PC-9 (cell line): ENCODE measurements around the gene MAST4. TPM values are rescaled to one million over a fixed set of nuclear protein-coding genes. Genes with fewer than 3 reads are reported as not detected.

ENCODE experiments used
- BruUV-seq: library from RNA; stranded (reverse); fragments of 400-500 nt; replicated peaks from 2 replicates; lab custom pipeline; 2021; lab: Mats Ljungman, UMichigan
- CTCF ChIA-PET: fragments of 300-600 bp; sonication (Branson Sonifier 250); formaldehyde crosslinking; loops from one replicate; lab custom pipeline; 2022; ENCODE audit warnings: antibody characterized with exemption; lab: Charles Lee
- POLR2A ChIA-PET: fragments of 300-600 bp; sonication (Branson Sonifier 250); formaldehyde crosslinking; loops from one replicate; lab custom pipeline; 2022; ENCODE audit warnings: antibody characterized with exemption; ENCODE audit not compliant: unreplicated experiment; lab: Charles Lee
- DNase-seq, 2 experiments: peaks; one replicate each; pipeline versions ENCODE4 v3.0.0 to v3.0.0-alpha.2; 2015 to 2022; ENCODE audit warnings: mixed read lengths in 1 of 2
- H2AFZ ChIP-seq: fragments of 200-600 bp; sonication (generic); 2 replicates; pipeline ENCODE4 v1.8.1; 2017; ENCODE audit warnings: antibody characterized with exemption
- H3F3A ChIP-seq: fragments of 200-600 bp; sonication (generic); 2 replicates; pipeline ENCODE4 v1.8.1; 2017; ENCODE audit warnings: antibody characterized with exemption, mild to moderate bottlenecking, low read depth; ENCODE audit not compliant: insufficient read depth
- H3K27ac ChIP-seq: fragments of 200-600 bp; sonication (generic); 2 replicates; pipeline ENCODE4 v1.6.1; 2016; ENCODE audit warnings: mixed run types
- H3K27me3 ChIP-seq: fragments of 200-600 bp; sonication (generic); 2 replicates; pipeline ENCODE4 v1.6.1; 2016; ENCODE audit warnings: low read depth, mixed run types; ENCODE audit not compliant: insufficient read depth
- H3K36me3 ChIP-seq: fragments of 200-600 bp; sonication (generic); 2 replicates; pipeline ENCODE4 v1.6.1; 2016; ENCODE audit warnings: low read depth, mixed run types
- H3K4me1 ChIP-seq: fragments of 200-600 bp; sonication (generic); replicated peaks from 2 replicates; pipeline ENCODE4 v1.6.1; 2016; ENCODE audit warnings: mixed run types; ENCODE audit not compliant: insufficient read depth
- H3K4me2 ChIP-seq: fragments of 200-600 bp; sonication (generic); 2 replicates; pipeline ENCODE4 v1.6.1; 2017; ENCODE audit warnings: mixed run types
- H3K4me3 ChIP-seq: fragments of 200-600 bp; sonication (generic); 2 replicates; pipeline ENCODE4 v1.6.1; 2016; ENCODE audit warnings: mixed run types
- H3K79me2 ChIP-seq: fragments of 200-600 bp; sonication (generic); 2 replicates; pipeline ENCODE4 v1.6.1; 2017; ENCODE audit warnings: low read depth, mixed run types
- H3K9me2 ChIP-seq: fragments of 200-600 bp; sonication (generic); 2 replicates; pipeline ENCODE4 v1.8.1; 2017; ENCODE audit warnings: mild to moderate bottlenecking; ENCODE audit not compliant: insufficient read depth
- H3K9me3 ChIP-seq: fragments of 200-600 bp; sonication (generic); 2 replicates; pipeline ENCODE4 v1.8.1; 2016; ENCODE audit warnings: low read depth; ENCODE audit not compliant: insufficient read depth
- H4K20me1 ChIP-seq: fragments of 200-600 bp; sonication (generic); 2 replicates; pipeline ENCODE4 v1.8.1; 2017; ENCODE audit not compliant: insufficient read depth
- CTCF ChIP-seq: fragments of 200-600 bp; sonication (generic); conservative IDR thresholded peaks from 2 replicates; pipeline ENCODE4 v1.6.1; 2017; ENCODE audit warnings: mixed run types, antibody characterized with exemption, mild to moderate bottlenecking, moderate library complexity
- EZH2 ChIP-seq: fragments of 200-600 bp; sonication (generic); IDR thresholded peaks from 2 replicates; pipeline ENCODE4 v1.8.0; 2017; ENCODE audit warnings: antibody characterized with exemption, low read depth
- intact Hi-C: fragments of 100-400 bp; cut with micrococcal nuclease; formaldehyde crosslinking; loops from one replicate; pipeline ENCODE4 v1.10.0; 2022; ENCODE audit not compliant: unreplicated experiment
- total RNA-seq: library from RNA; stranded (reverse); gene quantifications from 2 replicates; pipeline ENCODE4 v1.2.3, GENCODE V29; 2021

MAST4 gene
- total RNA-seq, 1 experiment from 2014 or later = 19.3 TPM

GRCh38 chr5:67176936-67177335 lies 580.7 kb downstream of the MAST4 start:
- Histone ChIP-seq H3K36me3 (no peaks in the 10 kb centered on the region), H3K9me2 (no peaks in the 10 kb centered on the region), H2AFZ (no peak overlapping the region), H3K9me3 (no peaks in the 10 kb centered on the region), H3K27ac (no peak overlapping the region), H3F3A (no peaks in the 10 kb centered on the region; the same call in 1 of the 2 replicates), H3K4me1 (peaks cover 3% of the 10 kb centered on the region; the same call in 1 of the 2 replicates), H3K27me3 (no peaks in the 10 kb centered on the region), H3K4me2 (no peak overlapping the region), H3K4me3 (no peak overlapping the region), H3K79me2 (no peaks in the 10 kb centered on the region), H4K20me1 (no peaks in the 10 kb centered on the region)
- TF ChIP-seq EZH2 = no peak
- no peak for TF ChIP-seq CTCF
- DNase-seq = no peak
- CTCF ChIA-PET = no interaction called here
- intact Hi-C loops = no loop called here
- POLR2A ChIA-PET = no interaction called here
- BruUV-seq = no TSS peak

DNA sequence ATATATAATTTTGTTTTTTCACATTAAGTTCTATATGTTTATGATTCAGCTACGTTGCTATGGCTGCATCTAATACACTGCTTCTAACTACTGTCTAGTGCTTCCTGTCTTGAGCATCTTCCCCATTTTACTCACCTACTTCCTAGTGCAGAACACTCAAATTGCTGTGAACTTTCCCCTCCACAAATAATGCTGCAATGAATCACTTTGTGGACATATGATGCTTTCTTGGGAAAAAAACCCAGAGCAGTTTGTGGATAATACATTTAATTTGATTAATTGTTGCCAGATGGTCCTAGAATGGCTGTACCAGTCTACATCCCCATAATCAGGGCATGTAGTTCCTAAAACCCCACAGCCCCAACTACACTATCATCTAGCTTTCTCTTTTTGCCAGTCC lies 581.9 kb downstream of the MAST4 start:
- Histone ChIP-seq H4K20me1 (no peaks in the 10 kb centered on the region), H3K4me2 (no peak overlapping the region), H3K4me1 (peaks cover 3% of the 10 kb centered on the region; the same call in 1 of the 2 replicates), H3F3A (no peaks in the 10 kb centered on the region; the same call in 1 of the 2 replicates), H3K27me3 (no peaks in the 10 kb centered on the region), H3K79me2 (no peaks in the 10 kb centered on the region), H3K36me3 (no peaks in the 10 kb centered on the region), H3K4me3 (no peak overlapping the region), H3K9me2 (no peaks in the 10 kb centered on the region), H3K9me3 (no peaks in the 10 kb centered on the region), H3K27ac (no peak overlapping the region), H2AFZ (no peak overlapping the region)
- ChIA-PET POLR2A (no interaction called here), CTCF (no interaction called here)
- intact Hi-C loops = no loop called here
- DNase-seq = no peak
- no TSS peak for BruUV-seq
- no peak for TF ChIP-seq CTCF
- no peak for TF ChIP-seq EZH2

GRCh38 chr5:67178966-67179365 lies 582.8 kb downstream of the MAST4 start:
- no peaks in the 10 kb centered on the region for H3K79me2 ChIP-seq
- H3K4me1 ChIP-seq = peaks cover 3% of the 10 kb centered on the region; the same call in 1 of the 2 replicates
- no peaks in the 10 kb centered on the region; the same call in 1 of the 2 replicates for H3F3A ChIP-seq
- TF ChIP-seq EZH2 (no peak), CTCF (no peak)
- H3K27ac ChIP-seq = no peak overlapping the region
- H3K27me3 ChIP-seq = no peaks in the 10 kb centered on the region
- ChIA-PET CTCF (no interaction called here), POLR2A (no interaction called here)
- H3K4me2 ChIP-seq = no peak overlapping the region
- no peak overlapping the region for H3K4me3 ChIP-seq
- H3K36me3 ChIP-seq = no peaks in the 10 kb centered on the region
- BruUV-seq = no TSS peak
- H4K20me1 ChIP-seq = no peaks in the 10 kb centered on the region
- no peaks in the 10 kb centered on the region for H3K9me2 ChIP-seq
- DNase-seq = no peak
- intact Hi-C loops = no loop called here
- H2AFZ ChIP-seq = no peak overlapping the region
- no peaks in the 10 kb centered on the region for H3K9me3 ChIP-seq
